GM13976 (cell line): ENCODE measurements around the gene CCDC180.
"Not testable (repeated sequence)": the region's sequence is repeated elsewhere in the genome, so short reads cannot be mapped to it uniquely, and the experiment has no call there.

ENCODE experiments used
- DNase-seq: peaks from one replicate; pipeline ENCODE4 v3.0.0; 2012; ENCODE audit warnings: low spot score
- in situ Hi-C: fragments of 300-500 bp; cut with MboI; formaldehyde crosslinking; loops from one replicate; pipeline ENCODE4 v1.12.0; 2022; ENCODE audit warnings: low sequenced_read_pairs, mixed read lengths, inconsistent platforms; ENCODE audit not compliant: unreplicated experiment
- TF ChIP-seq, protein P1 (sequence below): IDR thresholded peaks from 2 replicates; pipeline ENCODE4 v1.5.1; 2012; ENCODE audit warnings: borderline replicate concordance, mild to moderate bottlenecking; ENCODE audit not compliant: insufficient read depth; ENCODE audit errors: extremely low read depth, missing control alignments, control extremely low read depth

The CCDC180 gene

DNA sequence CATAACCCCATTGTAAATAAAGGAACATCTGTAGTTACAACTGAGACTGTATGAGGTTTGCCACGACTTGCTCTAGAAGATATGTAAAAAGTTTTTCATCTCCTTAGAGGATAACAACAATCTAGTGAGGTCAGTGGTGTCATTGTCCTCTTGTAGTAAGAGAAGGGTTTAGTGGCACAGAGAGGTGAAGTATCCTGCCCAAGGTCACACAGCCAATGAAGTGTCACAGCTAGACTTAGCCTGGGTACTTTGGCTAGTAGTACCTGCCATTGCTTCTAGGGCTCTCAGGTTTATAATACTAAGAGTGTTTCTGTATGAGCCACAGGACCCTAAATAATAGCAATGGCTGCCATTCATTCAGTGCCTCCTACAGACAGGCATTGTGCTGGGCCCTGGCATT lies 13.8 kb downstream of the CCDC180 start:
- in situ Hi-C loops, result no loop called here
- no peak for DNase-seq
- TF ChIP-seq, protein P1, sequence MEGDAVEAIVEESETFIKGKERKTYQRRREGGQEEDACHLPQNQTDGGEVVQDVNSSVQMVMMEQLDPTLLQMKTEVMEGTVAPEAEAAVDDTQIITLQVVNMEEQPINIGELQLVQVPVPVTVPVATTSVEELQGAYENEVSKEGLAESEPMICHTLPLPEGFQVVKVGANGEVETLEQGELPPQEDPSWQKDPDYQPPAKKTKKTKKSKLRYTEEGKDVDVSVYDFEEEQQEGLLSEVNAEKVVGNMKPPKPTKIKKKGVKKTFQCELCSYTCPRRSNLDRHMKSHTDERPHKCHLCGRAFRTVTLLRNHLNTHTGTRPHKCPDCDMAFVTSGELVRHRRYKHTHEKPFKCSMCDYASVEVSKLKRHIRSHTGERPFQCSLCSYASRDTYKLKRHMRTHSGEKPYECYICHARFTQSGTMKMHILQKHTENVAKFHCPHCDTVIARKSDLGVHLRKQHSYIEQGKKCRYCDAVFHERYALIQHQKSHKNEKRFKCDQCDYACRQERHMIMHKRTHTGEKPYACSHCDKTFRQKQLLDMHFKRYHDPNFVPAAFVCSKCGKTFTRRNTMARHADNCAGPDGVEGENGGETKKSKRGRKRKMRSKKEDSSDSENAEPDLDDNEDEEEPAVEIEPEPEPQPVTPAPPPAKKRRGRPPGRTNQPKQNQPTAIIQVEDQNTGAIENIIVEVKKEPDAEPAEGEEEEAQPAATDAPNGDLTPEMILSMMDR, result no peak

- TF ChIP-seq, protein P1, result no peak
- in situ Hi-C loops, result no loop called here
- DNase-seq, result no peak
These were observed 14.2 kb downstream of the CCDC180 start for GRCh38 chr9:97321691-97322090.

DNA sequence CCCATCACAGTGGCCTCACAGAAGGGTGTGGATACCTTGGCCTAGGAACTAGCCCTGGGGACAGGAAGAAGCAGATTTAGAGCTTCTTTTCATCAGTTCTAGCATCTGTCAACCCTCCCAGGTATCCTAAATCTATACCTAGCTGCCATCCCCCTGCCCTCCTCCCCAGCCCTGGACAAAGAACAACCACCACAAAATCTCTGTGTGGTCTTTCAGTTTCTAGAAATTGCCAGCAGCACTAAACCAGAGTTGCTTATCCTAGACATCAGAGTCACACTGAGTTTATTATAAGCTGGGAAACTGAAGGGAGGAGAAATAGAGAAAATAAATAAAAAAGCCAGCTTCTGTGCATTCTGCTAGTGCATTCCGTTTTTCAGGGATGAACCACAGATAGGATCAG lies 14.6 kb downstream of the CCDC180 start:
- TF ChIP-seq, protein P1, result no peak

DNA sequence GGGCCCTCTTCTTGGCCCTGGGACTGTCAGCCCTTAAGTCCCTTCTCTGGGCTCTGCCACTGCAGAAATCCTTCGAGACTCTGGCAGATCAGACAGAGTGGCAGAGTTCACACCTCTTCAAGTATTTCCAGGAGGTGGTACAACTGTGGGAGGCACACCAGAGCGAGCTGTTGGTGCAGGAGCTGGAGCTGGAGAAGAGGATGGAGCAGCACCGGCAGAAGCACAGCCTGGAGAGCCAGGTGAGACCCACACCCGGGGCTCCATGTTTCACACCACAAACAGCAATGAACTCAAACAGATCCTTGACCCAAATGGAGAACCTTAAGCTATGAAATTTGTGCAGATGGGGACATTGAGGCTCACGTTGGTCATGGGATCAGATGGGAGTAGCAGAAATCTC lies 17.5 kb downstream of the CCDC180 start:
- no peak for DNase-seq
- in situ Hi-C loops, result no loop called here
- TF ChIP-seq, protein P1, result no peak

More for the DNA sequence above, 14.6 kb downstream of the CCDC180 start:
- in situ Hi-C loops, result no loop called here
- no peak for DNase-seq

GRCh38 chr9:97327562-97327961 lies 20.1 kb downstream of the CCDC180 start:
- DNase-seq, result no peak
- in situ Hi-C loops, result no loop called here
- TF ChIP-seq, protein P1, result no peak

DNA sequence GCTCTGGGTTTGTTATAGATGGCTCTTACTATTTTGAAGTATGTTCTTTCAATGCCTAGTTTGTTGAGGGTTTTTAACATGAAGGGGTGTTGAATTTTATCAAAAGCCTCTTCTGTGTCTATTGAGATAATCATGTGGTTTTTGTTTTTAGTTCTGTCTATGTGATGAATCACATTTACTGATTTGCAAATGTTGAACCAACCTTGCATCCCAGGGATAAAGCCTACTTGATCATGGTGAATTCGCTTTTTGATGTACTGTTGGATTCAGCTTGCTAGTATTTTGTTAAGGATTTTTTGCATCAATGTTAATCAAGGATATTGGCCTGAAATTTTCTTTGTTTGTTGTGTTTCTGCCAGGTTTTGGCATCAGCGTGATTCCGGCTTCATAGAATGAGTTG lies 25.5 kb downstream of the CCDC180 start:
- TF ChIP-seq, protein P1, result no peak
- no peak for DNase-seq
- in situ Hi-C loops, result no loop called here

DNA sequence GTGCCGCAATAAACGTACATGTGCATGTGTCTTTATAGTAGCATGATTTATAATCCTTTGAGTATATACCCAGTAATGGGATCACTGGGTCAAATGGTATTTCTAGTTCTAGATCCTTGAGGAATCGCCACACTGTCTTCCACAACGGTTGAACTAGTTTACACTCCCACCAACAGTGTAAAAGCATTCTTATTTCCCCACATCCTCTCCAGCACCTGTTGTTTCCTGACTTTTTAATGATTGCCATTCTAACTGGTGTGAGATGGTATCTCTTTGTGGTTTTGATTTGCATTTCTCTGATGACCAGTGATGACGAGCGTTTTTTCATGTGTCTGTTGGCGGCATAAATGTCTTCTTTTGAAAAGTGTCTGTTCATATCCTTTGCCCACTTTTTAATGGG lies 28.2 kb downstream of the CCDC180 start:
- DNase-seq, in situ Hi-C loops: not testable (repeated sequence)
